Measurements from ENCODE around the gene ST3GAL3.

Gene ST3GAL3, protein sequence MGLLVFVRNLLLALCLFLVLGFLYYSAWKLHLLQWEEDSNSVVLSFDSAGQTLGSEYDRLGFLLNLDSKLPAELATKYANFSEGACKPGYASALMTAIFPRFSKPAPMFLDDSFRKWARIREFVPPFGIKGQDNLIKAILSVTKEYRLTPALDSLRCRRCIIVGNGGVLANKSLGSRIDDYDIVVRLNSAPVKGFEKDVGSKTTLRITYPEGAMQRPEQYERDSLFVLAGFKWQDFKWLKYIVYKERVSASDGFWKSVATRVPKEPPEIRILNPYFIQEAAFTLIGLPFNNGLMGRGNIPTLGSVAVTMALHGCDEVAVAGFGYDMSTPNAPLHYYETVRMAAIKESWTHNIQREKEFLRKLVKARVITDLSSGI

GRCh38 chr1:43707190-43708001, at the start of gene ST3GAL3:
TSS of gene ST3GAL3 (plus strand) at chr1:43707536. CDS start at chr1:43736263, 28,727 bp downstream.
- DNase-seq (ENCODE audit: low read depth in 1 of 2, low spot score in 1 of 2), result peak; percentile 82 to 89

DNA sequence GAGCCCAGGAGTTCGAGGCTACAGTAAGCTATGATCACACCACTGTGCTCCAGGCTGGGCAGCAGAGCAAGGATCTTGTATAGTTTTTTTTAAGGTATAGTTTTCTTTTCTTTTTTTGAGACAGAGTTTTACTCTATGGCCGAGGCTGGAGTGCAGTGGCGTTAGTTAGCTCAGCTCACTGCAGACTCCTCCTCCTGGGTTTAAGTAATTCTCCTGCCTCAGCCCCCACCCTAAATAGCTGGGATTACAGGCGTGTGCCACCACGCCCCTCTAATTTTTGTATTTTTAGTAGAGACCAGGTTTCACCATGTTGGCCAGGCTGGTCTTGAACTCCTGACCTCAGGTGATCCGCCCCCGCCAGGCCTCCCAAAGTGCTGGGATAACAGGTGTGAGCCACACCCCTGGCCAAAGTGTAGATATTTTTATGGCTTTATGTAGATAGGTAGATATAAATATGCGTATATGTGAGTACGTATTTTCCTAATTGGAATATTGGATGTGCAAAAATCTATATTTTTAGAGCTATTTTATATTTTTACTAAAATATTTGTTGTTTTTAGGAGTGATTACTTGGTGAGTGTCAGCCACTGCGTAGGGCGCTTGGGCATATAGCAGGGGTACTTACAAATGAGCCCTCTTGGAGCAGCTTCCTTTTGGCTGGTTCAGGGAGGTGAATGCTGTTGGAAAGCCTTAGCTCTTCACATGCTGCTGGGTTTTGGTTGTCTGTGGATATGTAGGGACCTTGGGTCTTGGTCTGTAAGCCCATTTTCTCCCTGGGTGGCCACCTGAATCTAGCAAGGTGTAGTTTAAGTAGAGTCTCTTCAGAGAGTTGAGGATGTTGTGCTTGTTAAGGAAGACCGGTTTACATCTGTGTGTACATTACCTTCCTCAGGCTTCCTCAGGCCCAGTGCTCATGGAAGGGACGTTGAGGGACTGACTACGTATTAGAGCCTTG, 47.8 kb upstream of the ST3GAL3 start:
- no peak for DNase-seq (ENCODE audit: low read depth in 1 of 2, low spot score in 1 of 2)

- no peak for DNase-seq (ENCODE audit: low read depth in 1 of 2, low spot score in 1 of 2)
Observed at GRCh38 chr1:43660355-43660754, 47.0 kb upstream of the ST3GAL3 start.

DNA sequence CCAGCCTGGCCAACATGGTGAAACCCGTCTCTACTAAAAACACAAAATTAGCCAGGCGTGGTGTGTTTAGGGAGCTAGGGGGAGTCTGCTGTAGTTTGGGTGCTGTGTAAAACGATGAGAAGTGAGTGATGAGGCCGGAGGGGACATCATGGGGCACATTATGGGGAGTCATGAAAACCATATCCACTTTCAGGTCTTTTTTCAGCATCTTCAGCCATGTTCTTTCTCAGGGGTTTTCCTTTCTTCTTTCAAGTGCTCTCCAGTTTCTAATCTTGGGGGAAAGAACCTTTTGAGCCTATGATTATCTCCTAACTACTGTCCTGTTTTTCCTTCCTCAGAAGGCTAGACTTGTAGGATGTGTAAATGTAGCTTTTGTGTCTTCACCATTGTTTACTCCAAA, 43.0 kb upstream of the ST3GAL3 start:
- DNase-seq (ENCODE audit: low read depth in 1 of 2, low spot score in 1 of 2), result no peak

GRCh38 chr1:43666608-43667007, 40.7 kb upstream of the ST3GAL3 start:
- DNase-seq (ENCODE audit: low read depth in 1 of 2, low spot score in 1 of 2), result no peak

DNA sequence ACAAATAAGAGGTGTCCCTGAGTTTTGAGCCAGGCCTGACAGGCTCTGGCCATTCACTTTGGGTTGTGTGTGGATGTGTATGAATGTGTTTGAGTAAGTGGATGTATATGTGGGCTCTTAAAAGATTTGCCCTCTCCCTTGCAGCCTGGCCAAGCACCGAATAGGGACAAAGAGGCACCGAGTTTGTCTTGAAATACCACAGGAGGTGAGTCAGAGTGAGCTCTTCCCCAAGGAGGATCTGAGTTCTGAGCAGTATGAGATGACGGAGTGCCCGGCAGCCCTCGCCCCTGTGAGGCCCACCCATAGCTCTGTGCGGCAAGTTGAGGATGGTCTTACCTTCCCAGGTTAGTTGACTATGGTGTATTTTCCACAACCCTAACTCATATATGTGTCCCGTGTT, 38.4 kb upstream of the ST3GAL3 start:
- no peak for DNase-seq (ENCODE audit: low read depth in 1 of 2, low spot score in 1 of 2)

DNA sequence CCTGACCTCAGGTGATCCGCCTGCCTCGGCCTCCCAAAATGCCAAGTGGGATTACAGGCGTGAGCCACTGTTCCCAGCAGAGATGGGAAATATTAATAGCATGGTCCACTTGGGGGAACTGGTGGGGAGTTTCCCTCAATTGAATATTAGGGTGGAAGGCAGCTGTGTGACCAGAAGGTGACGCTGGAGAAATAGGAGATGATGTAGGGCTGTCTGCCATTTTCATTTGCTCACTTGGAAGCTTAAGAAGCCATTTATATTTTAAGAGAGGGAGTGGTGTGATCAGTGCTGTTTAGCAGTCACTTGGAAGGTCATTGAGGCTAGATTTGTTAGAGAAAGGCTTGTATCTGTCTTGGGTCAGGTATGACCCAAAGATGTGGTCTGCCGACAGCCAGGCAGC, 37.5 kb upstream of the ST3GAL3 start:
- DNase-seq (ENCODE audit: low read depth in 1 of 2, low spot score in 1 of 2), result no peak

DNA sequence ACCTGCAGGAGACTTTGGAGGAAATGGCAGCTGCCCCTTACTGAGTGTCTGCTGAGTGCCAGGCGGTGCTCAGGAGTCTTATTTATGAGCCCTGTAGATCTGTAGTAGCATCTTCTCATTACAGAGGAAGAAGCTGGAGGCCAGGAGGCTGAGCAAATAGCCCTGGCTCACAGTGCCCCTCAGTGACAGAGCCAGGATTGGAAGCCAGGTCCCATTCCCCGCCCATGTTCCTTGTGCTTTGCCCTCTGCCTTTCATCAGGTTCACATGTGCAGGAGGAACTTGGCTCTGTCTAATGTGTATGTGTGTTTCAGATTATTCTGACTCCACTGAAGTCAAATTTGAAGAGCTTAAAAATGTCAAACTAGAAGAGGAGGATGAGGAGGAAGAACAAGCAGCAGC, 36.1 kb upstream of the ST3GAL3 start:
- no peak for DNase-seq (ENCODE audit: low read depth in 1 of 2, low spot score in 1 of 2)

DNA sequence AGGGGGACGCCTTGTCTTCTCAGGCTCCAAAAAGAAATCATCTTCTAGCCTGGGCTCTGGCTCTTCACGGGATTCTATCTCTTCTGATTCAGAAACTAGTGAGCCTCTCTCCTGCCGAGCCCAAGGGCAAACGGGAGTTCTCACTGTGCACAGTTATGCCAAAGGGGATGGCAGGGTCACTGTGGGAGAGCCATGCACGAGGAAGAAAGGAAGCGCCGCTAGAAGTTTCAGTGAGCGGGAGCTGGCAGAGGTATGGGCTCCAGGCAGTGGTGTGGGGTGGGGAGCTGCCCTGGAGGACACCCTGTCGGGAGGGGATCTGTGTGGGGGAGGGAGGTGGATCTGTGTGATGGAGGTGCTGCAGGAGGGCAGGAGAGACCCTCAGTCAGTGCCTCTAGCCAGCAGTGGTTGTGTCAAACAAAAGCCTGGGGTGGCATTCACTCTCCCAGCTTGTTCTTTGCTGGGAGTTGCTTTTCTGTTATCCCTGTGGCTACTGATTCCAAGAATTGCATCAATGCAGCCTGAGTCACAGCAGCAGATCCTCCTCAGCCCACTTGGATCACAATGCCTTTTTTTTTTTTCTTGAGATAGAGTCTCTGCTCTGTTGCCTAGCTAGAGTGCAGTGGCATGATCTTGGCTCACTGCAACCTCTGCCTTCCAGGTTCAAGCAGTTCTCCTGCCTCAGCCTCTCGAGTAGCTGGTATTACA, 35.6 kb upstream of the ST3GAL3 start:
- DNase-seq (ENCODE audit: low read depth in 1 of 2, low spot score in 1 of 2), result no peak

DNA sequence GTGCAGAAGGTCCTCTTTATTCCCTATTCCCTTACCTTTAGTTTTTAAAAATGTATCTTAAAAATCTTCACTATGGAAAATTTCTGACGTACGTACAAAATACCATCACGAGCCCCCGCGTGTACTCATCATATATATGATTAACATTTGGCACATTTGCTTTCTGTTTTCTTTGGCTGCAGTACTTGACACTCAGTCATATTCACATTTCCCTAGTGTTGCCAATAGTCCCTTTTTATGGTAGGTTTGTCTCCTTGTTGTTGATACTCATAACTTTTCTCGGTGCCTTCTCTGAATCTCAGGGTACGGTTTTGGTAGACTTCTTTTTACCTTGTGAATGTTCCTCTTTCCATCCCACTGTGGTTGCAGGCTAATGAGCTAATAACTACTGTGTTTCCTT, 34.1 kb upstream of the ST3GAL3 start:
- DNase-seq (ENCODE audit: low read depth in 1 of 2, low spot score in 1 of 2), result no peak

DNA sequence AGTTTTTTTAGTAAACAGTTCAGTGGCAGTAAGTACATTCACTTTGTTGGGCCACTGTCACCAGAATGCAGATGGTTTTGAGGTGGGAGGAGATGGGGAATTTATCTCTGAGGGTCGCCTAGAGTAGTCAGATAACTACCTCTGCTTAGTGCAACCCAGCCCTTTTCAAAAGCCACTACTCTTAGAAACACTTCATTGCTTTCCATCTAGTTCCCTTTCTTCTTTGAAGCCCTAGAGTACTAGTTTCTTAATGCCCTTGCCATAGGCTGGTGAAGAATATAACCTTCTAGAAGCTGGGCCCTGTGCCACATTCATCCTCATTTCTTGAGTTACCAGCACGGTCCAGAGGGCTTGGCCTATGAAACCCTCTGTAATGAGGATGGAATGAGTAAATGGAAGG, 28.4 kb upstream of the ST3GAL3 start:
- DNase-seq (ENCODE audit: low read depth in 1 of 2, low spot score in 1 of 2), result no peak

DNA sequence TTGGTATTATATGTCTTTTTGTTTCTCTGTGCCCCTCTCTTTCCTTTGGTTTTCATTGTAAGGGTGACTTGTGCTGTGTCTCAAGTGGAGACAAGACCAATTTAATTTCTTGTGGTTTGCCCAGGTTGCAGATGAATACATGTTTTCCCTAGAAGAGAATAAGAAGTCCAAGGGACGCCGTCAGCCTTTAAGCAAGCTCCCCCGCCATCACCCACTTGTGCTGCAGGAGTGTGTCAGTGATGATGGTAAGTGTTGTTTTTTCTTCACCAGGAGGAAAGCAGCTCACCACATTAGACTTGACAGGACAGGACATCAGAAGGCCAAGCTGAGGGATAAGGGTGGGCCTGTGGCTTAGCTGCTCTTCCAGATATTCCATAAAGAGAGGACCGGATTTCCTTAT, 23.8 kb upstream of the ST3GAL3 start:
- no peak for DNase-seq (ENCODE audit: low read depth in 1 of 2, low spot score in 1 of 2)

- no peak for DNase-seq (ENCODE audit: low read depth in 1 of 2, low spot score in 1 of 2)
Observed at GRCh38 chr1:43686801-43687200, 20.5 kb upstream of the ST3GAL3 start.

GRCh38 chr1:43687301-43688108, 19.8 kb upstream of the ST3GAL3 start:
- DNase-seq (ENCODE audit: low read depth in 1 of 2, low spot score in 1 of 2), result no peak

GRCh38 chr1:43688109-43688387, 19.3 kb upstream of the ST3GAL3 start:
- no peak for DNase-seq (ENCODE audit: low read depth in 1 of 2, low spot score in 1 of 2)

DNA sequence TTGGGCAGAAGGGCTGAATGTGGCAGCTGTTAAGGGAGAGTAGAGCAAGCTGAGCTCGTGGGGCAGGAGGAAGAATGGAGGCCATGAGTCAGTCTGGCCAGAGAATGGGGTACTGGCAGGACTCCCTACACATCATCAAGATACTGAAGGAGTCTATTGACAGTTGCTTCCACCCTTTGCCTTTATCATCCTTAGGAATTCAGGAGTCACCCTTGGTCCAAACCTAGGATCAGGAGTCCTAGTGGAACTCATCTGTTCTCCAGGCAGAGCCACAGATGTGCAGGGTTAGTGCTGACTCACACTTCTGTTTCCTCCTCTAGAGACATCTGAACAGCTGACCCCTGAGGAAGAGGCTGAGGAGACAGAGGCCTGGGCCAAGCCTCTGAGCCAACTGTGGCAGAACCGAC, 18.7 kb upstream of the ST3GAL3 start:
- DNase-seq (ENCODE audit: low read depth in 1 of 2, low spot score in 1 of 2), result no peak

GRCh38 chr1:43689289-43689688, 18.0 kb upstream of the ST3GAL3 start:
- no peak for DNase-seq (ENCODE audit: low read depth in 1 of 2, low spot score in 1 of 2)

DNA sequence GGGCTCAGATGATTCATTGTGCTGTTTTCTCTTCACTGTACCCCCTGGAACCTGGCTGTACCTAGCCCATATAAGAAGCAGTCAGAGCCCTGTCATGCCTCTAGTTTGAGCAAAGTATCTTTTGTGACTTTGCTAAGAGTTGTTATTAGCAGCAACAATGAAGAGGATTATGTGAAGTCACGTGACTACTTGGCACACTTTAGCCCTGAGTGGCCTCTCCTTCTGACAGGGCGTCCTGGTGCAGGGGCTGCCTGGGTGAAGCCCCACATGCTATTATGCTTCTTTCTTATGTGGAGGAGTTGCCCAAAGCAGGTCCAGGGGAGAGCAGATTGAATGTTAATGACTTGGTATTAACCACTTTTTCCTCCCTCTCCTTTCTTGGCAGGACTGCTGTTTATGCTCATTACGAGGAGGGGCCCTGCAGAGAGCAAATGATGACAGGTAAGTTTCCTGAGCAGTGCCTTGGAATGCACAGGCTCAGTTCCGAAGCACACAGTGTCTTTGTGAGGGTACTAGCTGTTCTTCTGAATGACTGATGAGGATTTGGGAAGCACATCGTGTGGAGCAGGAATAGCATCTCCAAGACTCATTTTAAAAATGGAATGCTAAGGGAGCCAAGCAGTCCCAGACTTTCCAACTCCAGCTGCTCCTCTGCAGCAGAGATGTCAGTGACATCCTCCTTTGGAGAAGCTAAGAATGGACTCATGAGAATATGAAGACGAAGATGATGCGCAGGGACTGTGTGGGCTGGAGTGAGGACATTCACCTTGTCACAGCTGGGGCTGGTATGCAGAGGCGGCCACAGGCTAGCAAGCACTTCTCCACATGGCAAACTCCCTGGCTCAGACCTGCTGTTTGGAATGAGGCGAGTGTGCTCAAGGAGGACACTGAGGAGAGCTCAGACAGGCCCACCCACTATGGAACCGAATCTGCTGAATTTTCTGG, 15.2 kb upstream of the ST3GAL3 start:
- DNase-seq (ENCODE audit: low read depth in 1 of 2, low spot score in 1 of 2), result no peak

GRCh38 chr1:43693371-43693770, 14.0 kb upstream of the ST3GAL3 start:
- no peak for DNase-seq (ENCODE audit: low read depth in 1 of 2, low spot score in 1 of 2)

Measured in stimulated activated CD4-positive, alpha-beta T cell treated with anti-CD3 and anti-CD28 coated beads, Interleukin-15, amount 100 ng/mL, for 1 hour (primary cell).